PC-9 (cell line): ENCODE measurements around the gene POLD4. TPM values are rescaled to one million over a fixed set of nuclear protein-coding genes. Genes with fewer than 3 reads are reported as not detected.

Source experiments
- BruUV-seq: library from RNA; stranded (reverse); fragments of 400-500 nt; replicated peaks from 2 replicates; lab custom pipeline; 2021; lab: Mats Ljungman, UMichigan
- CTCF ChIA-PET: fragments of 300-600 bp; sonication (Branson Sonifier 250); formaldehyde crosslinking; loops from one replicate; lab custom pipeline; 2022; ENCODE audit warnings: antibody characterized with exemption; lab: Charles Lee
- POLR2A ChIA-PET: fragments of 300-600 bp; sonication (Branson Sonifier 250); formaldehyde crosslinking; loops from one replicate; lab custom pipeline; 2022; ENCODE audit warnings: antibody characterized with exemption; ENCODE audit not compliant: unreplicated experiment; lab: Charles Lee
- DNase-seq, 2 experiments: peaks; one replicate each; pipeline versions ENCODE4 v3.0.0 to v3.0.0-alpha.2; 2015 to 2022; ENCODE audit warnings: mixed read lengths in 1 of 2
- H2AFZ ChIP-seq: fragments of 200-600 bp; sonication (generic); 2 replicates; pipeline ENCODE4 v1.8.1; 2017; ENCODE audit warnings: antibody characterized with exemption
- H3F3A ChIP-seq: fragments of 200-600 bp; sonication (generic); 2 replicates; pipeline ENCODE4 v1.8.1; 2017; ENCODE audit warnings: antibody characterized with exemption, mild to moderate bottlenecking, low read depth; ENCODE audit not compliant: insufficient read depth
- H3K27ac ChIP-seq: fragments of 200-600 bp; sonication (generic); 2 replicates; pipeline ENCODE4 v1.6.1; 2016; ENCODE audit warnings: mixed run types
- H3K27me3 ChIP-seq: fragments of 200-600 bp; sonication (generic); 2 replicates; pipeline ENCODE4 v1.6.1; 2016; ENCODE audit warnings: low read depth, mixed run types; ENCODE audit not compliant: insufficient read depth
- H3K36me3 ChIP-seq: fragments of 200-600 bp; sonication (generic); 2 replicates; pipeline ENCODE4 v1.6.1; 2016; ENCODE audit warnings: low read depth, mixed run types
- H3K4me1 ChIP-seq: fragments of 200-600 bp; sonication (generic); replicated peaks from 2 replicates; pipeline ENCODE4 v1.6.1; 2016; ENCODE audit warnings: mixed run types; ENCODE audit not compliant: insufficient read depth
- H3K4me2 ChIP-seq: fragments of 200-600 bp; sonication (generic); 2 replicates; pipeline ENCODE4 v1.6.1; 2017; ENCODE audit warnings: mixed run types
- H3K4me3 ChIP-seq: fragments of 200-600 bp; sonication (generic); 2 replicates; pipeline ENCODE4 v1.6.1; 2016; ENCODE audit warnings: mixed run types
- H3K79me2 ChIP-seq: fragments of 200-600 bp; sonication (generic); 2 replicates; pipeline ENCODE4 v1.6.1; 2017; ENCODE audit warnings: low read depth, mixed run types
- H3K9me2 ChIP-seq: fragments of 200-600 bp; sonication (generic); 2 replicates; pipeline ENCODE4 v1.8.1; 2017; ENCODE audit warnings: mild to moderate bottlenecking; ENCODE audit not compliant: insufficient read depth
- H3K9me3 ChIP-seq: fragments of 200-600 bp; sonication (generic); 2 replicates; pipeline ENCODE4 v1.8.1; 2016; ENCODE audit warnings: low read depth; ENCODE audit not compliant: insufficient read depth
- H4K20me1 ChIP-seq: fragments of 200-600 bp; sonication (generic); 2 replicates; pipeline ENCODE4 v1.8.1; 2017; ENCODE audit not compliant: insufficient read depth
- CTCF ChIP-seq: fragments of 200-600 bp; sonication (generic); conservative IDR thresholded peaks from 2 replicates; pipeline ENCODE4 v1.6.1; 2017; ENCODE audit warnings: mixed run types, antibody characterized with exemption, mild to moderate bottlenecking, moderate library complexity
- EZH2 ChIP-seq: fragments of 200-600 bp; sonication (generic); IDR thresholded peaks from 2 replicates; pipeline ENCODE4 v1.8.0; 2017; ENCODE audit warnings: antibody characterized with exemption, low read depth
- intact Hi-C: fragments of 100-400 bp; cut with micrococcal nuclease; formaldehyde crosslinking; loops from one replicate; pipeline ENCODE4 v1.10.0; 2022; ENCODE audit not compliant: unreplicated experiment
- total RNA-seq: library from RNA; stranded (reverse); gene quantifications from 2 replicates; pipeline ENCODE4 v1.2.3, GENCODE V29; 2021

Gene POLD4
- total RNA-seq, 1 experiment from 2014 or later: 67.1 TPM

- peak overlapping the region; percentile 99 for H3K27ac ChIP-seq
- H4K20me1 ChIP-seq: no peaks in the 10 kb centered on the region
- peaks cover 82% of the 10 kb centered on the region for H3K4me1 ChIP-seq
- H3F3A ChIP-seq: peaks cover 73% of the 10 kb centered on the region
- no peak for DNase-seq
- peak overlapping the region; percentile 94 for H3K4me2 ChIP-seq
- intact Hi-C loops: loop anchor here (5.0 to 10.0 kb wide), 3 partner anchors 134 to 534 kb away; partner anchors contain the start of genes RCE1 and RHOD
- TF ChIP-seq EZH2 (no peak), CTCF (no peak)
- no peaks in the 10 kb centered on the region for H3K36me3 ChIP-seq
- ChIA-PET CTCF (interaction anchor here (4.7 to 6.6 kb wide), 3 partner anchors 22 to 33 kb away, joined by 21 to 174 read pairs (median 55); partner anchors contain the start of gene POLD4), POLR2A (interaction anchor here (0.5 to 1.4 kb wide), 4 partner anchors 21 to 1520 kb away, joined by 3 to 11 read pairs (median 5); partner anchors contain the start of gene POLD4)
- H2AFZ ChIP-seq: no peak overlapping the region
- H3K27me3 ChIP-seq: no peaks in the 10 kb centered on the region
- H3K4me3 ChIP-seq: peak overlapping the region; percentile 28; the same call in 1 of the 2 replicates
- no peaks in the 10 kb centered on the region for H3K9me2 ChIP-seq
- no peaks in the 10 kb centered on the region for H3K9me3 ChIP-seq
- peaks cover 21% of the 10 kb centered on the region for H3K79me2 ChIP-seq
- BruUV-seq: TSS peak; percentile 76
These were observed 25.2 kb upstream of the POLD4 start for GRCh38 chr11:67378544-67378943.

GRCh38 chr11:67376873-67377808, 23.8 kb upstream of the POLD4 start:
- Histone ChIP-seq H3K36me3 (no peaks in the 10 kb centered on the region), H2AFZ (no peak overlapping the region), H3K4me1 (peaks cover 78% of the 10 kb centered on the region), H3K4me2 (peak overlapping the region; percentile 94), H3K4me3 (no peak overlapping the region), H4K20me1 (peaks cover under 1% of the 10 kb centered on the region; the same call in 1 of the 2 replicates), H3K9me2 (no peaks in the 10 kb centered on the region), H3F3A (peaks cover 74% of the 10 kb centered on the region), H3K79me2 (peaks cover 30% of the 10 kb centered on the region), H3K27me3 (no peaks in the 10 kb centered on the region), H3K27ac (peak overlapping the region; percentile 99), H3K9me3 (no peaks in the 10 kb centered on the region)
- TF ChIP-seq CTCF (no peak), EZH2 (no peak)
- intact Hi-C loops: loop anchor here (5.0 to 10.0 kb wide), 3 partner anchors 132 to 532 kb away; partner anchors contain the start of genes RCE1 and RHOD
- DNase-seq: peak; percentile 70 to 79
- BruUV-seq: no TSS peak
- ChIA-PET POLR2A (interaction anchor here (0.5 to 1.3 kb wide), 5 partner anchors 19 to 238 kb away, joined by 3 to 7 read pairs (median 3); partner anchors contain the start of gene POLD4), CTCF (interaction anchor here (0.5 to 6.6 kb wide), 4 partner anchors 21 to 323 kb away, joined by 4 to 174 read pairs (median 30); partner anchors contain the start of gene POLD4)
